Measurements from ENCODE around the gene SUGCT. TPM values are rescaled to one million over a fixed set of nuclear protein-coding genes. Genes with fewer than 3 reads are reported as not detected.

Gene SUGCT
- total and polyA plus RNA-seq, 9 of the 15 experiments (the other 6 are each of a cell fraction or from before 2014, with no cell fraction given), result 0.58 to 2.5 (median 1.4) TPM

DNA sequence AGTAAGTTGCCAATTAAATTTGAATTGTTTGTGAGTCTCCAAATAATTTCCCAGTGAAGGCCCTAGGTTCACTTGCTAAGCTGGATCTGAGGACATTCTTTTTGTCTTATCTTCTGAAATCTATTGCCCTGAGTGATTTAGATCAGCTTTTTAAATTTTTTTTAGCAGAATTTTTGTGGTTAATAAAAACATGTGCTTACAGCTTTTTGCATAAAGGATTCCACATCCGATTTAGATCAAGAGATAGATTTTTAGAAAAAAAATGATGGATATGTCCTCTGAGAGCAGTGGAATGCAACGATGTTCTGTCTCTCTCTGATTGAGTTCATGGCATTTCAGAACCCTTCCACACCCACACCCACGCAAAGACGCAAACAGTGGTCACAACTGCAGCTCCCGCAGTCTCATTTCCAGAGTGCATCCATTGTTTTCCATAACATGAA lies 358.8 kb downstream of the SUGCT start (continued):
- TF ChIP-seq NFXL1 (CRISPR knock-in tag; IDR thresholded peaks at IDR 0.05) (no peak), DMBX1 (CRISPR knock-in tag; IDR thresholded peaks at IDR 0.05; ENCODE audit: borderline replicate concordance) (no peak), EP400 (IDR thresholded peaks at IDR 0.05) (no peak), EP300 (IDR thresholded peaks at IDR 0.05; ENCODE audit: low read length) (no peak), KAT7 (CRISPR knock-in tag; IDR thresholded peaks at IDR 0.05; ENCODE audit: borderline replicate concordance) (no peak), ZNF707 (CRISPR knock-in tag; conservative IDR thresholded peaks at IDR 0.05) (no peak), MEF2D (tag; conservative IDR thresholded peaks at IDR 0.05; ENCODE audit: low read depth) (no peak), HEY1 (CRISPR knock-in tag; IDR thresholded peaks at IDR 0.05; ENCODE audit: borderline replicate concordance) (no peak)
- TF ChIP-seq, protein P1, sequence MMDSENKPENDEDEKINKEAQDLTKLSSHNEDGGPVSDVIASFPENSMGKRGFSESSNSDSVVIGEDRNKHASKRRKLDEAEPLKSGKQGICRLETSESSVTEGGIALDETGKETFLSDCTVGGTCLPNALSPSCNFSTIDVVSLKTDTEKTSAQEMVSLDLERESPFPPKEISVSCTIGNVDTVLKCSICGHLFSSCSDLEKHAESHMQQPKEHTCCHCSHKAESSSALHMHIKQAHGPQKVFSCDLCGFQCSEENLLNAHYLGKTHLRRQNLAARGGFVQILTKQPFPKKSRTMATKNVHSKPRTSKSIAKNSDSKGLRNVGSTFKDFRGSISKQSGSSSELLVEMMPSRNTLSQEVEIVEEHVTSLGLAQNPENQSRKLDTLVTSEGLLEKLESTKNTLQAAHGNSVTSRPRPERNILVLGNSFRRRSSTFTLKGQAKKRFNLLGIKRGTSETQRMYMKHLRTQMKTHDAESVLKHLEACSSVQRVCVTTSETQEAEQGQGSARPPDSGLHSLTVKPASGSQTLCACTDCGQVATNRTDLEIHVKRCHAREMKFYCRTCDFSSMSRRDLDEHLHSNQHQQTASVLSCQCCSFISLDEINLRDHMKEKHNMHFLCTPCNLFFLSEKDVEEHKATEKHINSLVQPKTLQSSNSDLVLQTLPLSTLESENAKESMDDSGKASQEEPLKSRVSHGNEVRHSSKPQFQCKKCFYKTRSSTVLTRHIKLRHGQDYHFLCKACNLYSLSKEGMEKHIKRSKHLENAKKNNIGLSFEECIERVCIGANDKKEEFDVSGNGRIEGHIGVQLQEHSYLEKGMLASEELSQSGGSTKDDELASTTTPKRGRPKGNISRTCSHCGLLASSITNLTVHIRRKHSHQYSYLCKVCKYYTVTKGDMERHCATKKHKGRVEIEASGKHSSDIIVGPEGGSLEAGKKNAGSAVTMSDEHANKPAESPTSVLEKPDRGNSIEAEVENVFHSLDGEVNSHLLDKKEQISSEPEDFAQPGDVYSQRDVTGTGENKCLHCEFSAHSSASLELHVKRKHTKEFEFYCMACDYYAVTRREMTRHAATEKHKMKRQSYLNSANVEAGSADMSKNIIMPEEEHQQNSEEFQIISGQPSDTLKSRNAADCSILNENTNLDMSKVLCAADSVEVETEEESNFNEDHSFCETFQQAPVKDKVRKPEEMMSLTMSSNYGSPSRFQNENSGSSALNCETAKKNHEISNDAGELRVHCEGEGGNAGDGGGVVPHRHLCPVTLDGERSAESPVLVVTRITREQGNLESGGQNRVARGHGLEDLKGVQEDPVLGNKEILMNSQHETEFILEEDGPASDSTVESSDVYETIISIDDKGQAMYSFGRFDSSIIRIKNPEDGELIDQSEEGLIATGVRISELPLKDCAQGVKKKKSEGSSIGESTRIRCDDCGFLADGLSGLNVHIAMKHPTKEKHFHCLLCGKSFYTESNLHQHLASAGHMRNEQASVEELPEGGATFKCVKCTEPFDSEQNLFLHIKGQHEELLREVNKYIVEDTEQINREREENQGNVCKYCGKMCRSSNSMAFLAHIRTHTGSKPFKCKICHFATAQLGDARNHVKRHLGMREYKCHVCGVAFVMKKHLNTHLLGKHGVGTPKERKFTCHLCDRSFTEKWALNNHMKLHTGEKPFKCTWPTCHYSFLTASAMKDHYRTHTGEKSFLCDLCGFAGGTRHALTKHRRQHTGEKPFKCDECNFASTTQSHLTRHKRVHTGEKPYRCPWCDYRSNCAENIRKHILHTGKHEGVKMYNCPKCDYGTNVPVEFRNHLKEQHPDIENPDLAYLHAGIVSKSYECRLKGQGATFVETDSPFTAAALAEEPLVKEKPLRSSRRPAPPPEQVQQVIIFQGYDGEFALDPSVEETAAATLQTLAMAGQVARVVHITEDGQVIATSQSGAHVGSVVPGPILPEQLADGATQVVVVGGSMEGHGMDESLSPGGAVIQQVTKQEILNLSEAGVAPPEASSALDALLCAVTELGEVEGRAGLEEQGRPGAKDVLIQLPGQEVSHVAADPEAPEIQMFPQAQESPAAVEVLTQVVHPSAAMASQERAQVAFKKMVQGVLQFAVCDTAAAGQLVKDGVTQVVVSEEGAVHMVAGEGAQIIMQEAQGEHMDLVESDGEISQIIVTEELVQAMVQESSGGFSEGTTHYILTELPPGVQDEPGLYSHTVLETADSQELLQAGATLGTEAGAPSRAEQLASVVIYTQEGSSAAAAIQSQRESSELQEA (IDR thresholded peaks at IDR 0.05; ENCODE audit: low read depth), result no peak

All from K562 (cell line).